22Rv1 (cell line): ENCODE measurements around the gene NUDT22.

Source experiments
- CTCF ChIP-seq: fragments of 450-650 bp; IDR thresholded peaks from 2 replicates; pipeline ENCODE4 v1.5.1; 2017; ENCODE audit warnings: mild to moderate bottlenecking
- ZFX ChIP-seq: fragments of 450-650 bp; IDR thresholded peaks from 2 replicates; pipeline ENCODE4 v1.6.1; 2017; ENCODE audit warnings: antibody characterized with exemption, borderline replicate concordance

DNA sequence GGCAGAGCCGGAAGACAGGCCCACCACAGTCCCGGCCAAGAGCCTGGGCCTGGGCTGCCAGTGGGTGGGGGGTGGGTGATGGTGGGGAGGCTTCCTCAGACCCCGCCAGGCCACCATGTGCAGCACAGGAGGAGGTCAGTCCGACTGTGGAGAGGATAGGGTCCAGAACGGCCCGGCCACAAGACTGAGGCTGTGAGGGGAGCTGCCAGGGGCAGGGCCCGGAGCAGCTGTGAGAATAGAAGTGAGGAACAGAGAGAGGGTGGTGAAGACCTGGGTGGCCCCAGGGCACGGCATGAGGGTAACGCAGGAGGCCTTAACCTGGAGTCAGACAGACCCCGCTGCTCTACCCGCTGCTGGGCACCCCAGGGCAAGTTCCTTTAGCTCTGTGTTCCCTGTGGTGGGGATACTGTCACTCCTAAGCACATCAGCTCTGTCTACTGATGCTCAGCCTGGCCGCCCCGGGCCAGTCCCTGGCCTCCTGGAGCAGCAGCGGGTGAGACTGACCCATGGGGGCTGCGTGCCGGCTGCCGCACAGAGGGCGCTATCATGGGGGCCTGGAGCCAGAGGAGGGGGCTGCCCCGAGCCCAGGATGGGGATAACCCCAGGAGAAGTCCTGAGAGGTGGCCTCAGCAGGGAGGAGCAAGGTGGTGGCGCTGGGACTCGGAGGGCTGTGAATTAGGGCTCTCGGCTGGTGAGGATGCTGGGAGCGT lies 17.8 kb upstream of the NUDT22 start:
- TF ChIP-seq CTCF = no peak
- no peak for TF ChIP-seq ZFX
